Measurements from ENCODE around the gene ABHD8. TPM values are rescaled to one million over a fixed set of nuclear protein-coding genes. Genes with fewer than 3 reads are reported as not detected.
"Not testable (repeated sequence)": the region's sequence is repeated elsewhere in the genome, so short reads cannot be mapped to it uniquely, and the experiment has no call there.

ABHD8 gene
- total RNA-seq, 2 donors from 2014 or later = 7.4 to 7.8 TPM

GRCh38 chr19:17305517-17306284, 2.5 kb upstream of the ABHD8 start, which contains the start of gene MRPL34:
Gene MRPL34, plus strand, starts transcription at chr19:17305872. Its CDS starts 21 bp downstream, at chr19:17305893.
- intact Hi-C loops (cut with DNase I) = no loop called here
- peak; percentile 98 for DNase-seq (ENCODE audit: low spot score)

- intact Hi-C loops (cut with DNase I) = no loop called here
- DNase-seq (ENCODE audit: low spot score) = no peak
Measured at GRCh38 chr19:17305216-17305516, 1.9 kb upstream of the ABHD8 start.

GRCh38 chr19:17304386-17305215, 1.4 kb upstream of the ABHD8 start:
- DNase-seq (ENCODE audit: low spot score) = no peak
- intact Hi-C loops (cut with DNase I) = no loop called here

- no peak for DNase-seq (ENCODE audit: low spot score)
- intact Hi-C loops (cut with DNase I) = no loop called here
Measured at GRCh38 chr19:17303940-17304267, 679 bp upstream of the ABHD8 start.

- DNase-seq (ENCODE audit: low spot score) = no peak
Measured at GRCh38 chr19:17302391-17303166, 646 bp downstream of the ABHD8 start.

GRCh38 chr19:17300992-17301619, 2.1 kb downstream of the ABHD8 start:
- DNase-seq (ENCODE audit: low spot score) = no peak
- intact Hi-C loops (cut with DNase I) = no loop called here

More at GRCh38 chr19:17302391-17303166, 646 bp downstream of the ABHD8 start:
- intact Hi-C loops (cut with DNase I) = no loop called here

GRCh38 chr19:17296976-17297375, 6.2 kb downstream of the ABHD8 start:
- intact Hi-C loops (cut with DNase I) = loop anchor here in 1 of 2 donors (10.0 kb wide), 1 partner anchor 48 kb away; no protein-coding TSS in a partner anchor
- DNase-seq (ENCODE audit: low spot score) = no peak

- intact Hi-C loops (cut with DNase I) = loop anchor here in 1 of 2 donors (10.0 kb wide), 1 partner anchor 49 kb away; no protein-coding TSS in a partner anchor
- DNase-seq (ENCODE audit: low spot score) = no peak
Measured at GRCh38 chr19:17296273-17296672, 7.0 kb downstream of the ABHD8 start.

GRCh38 chr19:17295551-17295950, 7.7 kb downstream of the ABHD8 start:
- intact Hi-C loops (cut with DNase I) = loop anchor here in 1 of 2 donors (10.0 kb wide), 1 partner anchor 49 kb away; no protein-coding TSS in a partner anchor
- DNase-seq (ENCODE audit: low spot score) = not testable (repeated sequence)

GRCh38 chr19:17294051-17294891, 9.0 kb downstream of the ABHD8 start:
- DNase-seq (ENCODE audit: low spot score) = peak; percentile 86

GRCh38 chr19:17293605-17294004, 9.6 kb downstream of the ABHD8 start:
- no peak for DNase-seq (ENCODE audit: low spot score)
- intact Hi-C loops (cut with DNase I) = loop anchor here in 1 of 2 donors (5.0 to 10.0 kb wide), 2 partner anchors 51 to 94 kb away; no protein-coding TSS in a partner anchor

More at GRCh38 chr19:17294051-17294891, 9.0 kb downstream of the ABHD8 start:
- intact Hi-C loops (cut with DNase I) = loop anchor here in 1 of 2 donors (5.0 to 10.0 kb wide), 2 partner anchors 51 to 93 kb away; no protein-coding TSS in a partner anchor

- intact Hi-C loops (cut with DNase I) = loop anchor here in 1 of 2 donors (5.0 to 10.0 kb wide), 2 partner anchors 52 to 95 kb away; no protein-coding TSS in a partner anchor
- peak; percentile 89 for DNase-seq (ENCODE audit: low spot score)
Measured at GRCh38 chr19:17292301-17293074, 10.7 kb downstream of the ABHD8 start.

- intact Hi-C loops (cut with DNase I) = no loop called here
- peak; percentile 91 for DNase-seq (ENCODE audit: low spot score)
Measured at GRCh38 chr19:17289489-17289888, 13.7 kb downstream of the ABHD8 start.

- intact Hi-C loops (cut with DNase I) = no loop called here
- DNase-seq (ENCODE audit: low spot score) = no peak
Measured at GRCh38 chr19:17286752-17287151, 16.5 kb downstream of the ABHD8 start.

GRCh38 chr19:17286263-17286662, 17.0 kb downstream of the ABHD8 start:
- no peak for DNase-seq (ENCODE audit: low spot score)
- intact Hi-C loops (cut with DNase I) = no loop called here

GRCh38 chr19:17285415-17286135, 17.6 kb downstream of the ABHD8 start:
- no peak for DNase-seq (ENCODE audit: low spot score)
- intact Hi-C loops (cut with DNase I) = no loop called here

All from posterior vena cava (tissue), 2 donors.